WTC11 (cell line): ENCODE data around the gene CD22. TPM values are rescaled to one million over a fixed set of nuclear protein-coding genes. Genes with fewer than 3 reads are reported as not detected.

Source experiments
- ATAC-seq: fragments of 200-7000 bp; cut with Tn5 transposase; 2 replicates; pipeline ENCODE4 v1.10.0; 2021; ENCODE audit warnings: mild to moderate bottlenecking, moderate library complexity
- CTCF ChIA-PET: fragments of 300-600 bp; sonication (Branson Sonifier 250); formaldehyde crosslinking; loops from one replicate; lab custom pipeline; 2021; ENCODE audit warnings: antibody characterized with exemption; lab: Charles Lee
- POLR2A ChIA-PET: fragments of 350-600 bp; sonication (Branson Sonifier 250); formaldehyde crosslinking; loops from one replicate; lab custom pipeline; 2021; ENCODE audit warnings: antibody characterized with exemption; lab: Charles Lee
- DNase-seq: peaks from one replicate; pipeline ENCODE4 v3.0.0; 2021; ENCODE audit warnings: low spot score
- H3K27ac Mint-ChIP-seq: 2 replicates; pipeline ENCODE4 v1.8.0; 2021; ENCODE audit warnings: mixed read lengths
- H3K27me3 Mint-ChIP-seq: 2 replicates; pipeline ENCODE4 v1.8.0; 2021; ENCODE audit warnings: low read depth, mild to moderate bottlenecking, moderate library complexity, mixed read lengths
- H3K36me3 Mint-ChIP-seq: 2 replicates; pipeline ENCODE4 v1.8.0; 2021; ENCODE audit warnings: mixed read lengths
- H3K4me1 Mint-ChIP-seq: 2 replicates; pipeline ENCODE4 v1.8.0; 2022; ENCODE audit warnings: mixed read lengths
- H3K4me3 Mint-ChIP-seq: 2 replicates; pipeline ENCODE4 v1.8.0; 2021; ENCODE audit warnings: mild to moderate bottlenecking, moderate library complexity, mixed read lengths
- H3K9me3 Mint-ChIP-seq: 2 replicates; pipeline ENCODE4 v1.8.0; 2021; ENCODE audit warnings: mixed read lengths
- AFF4 ChIP-seq: sonication (generic); formaldehyde crosslinking; IDR thresholded peaks from 2 replicates; pipeline ENCODE4 v1.8.1; 2023; ENCODE audit warnings: mild to moderate bottlenecking, missing genetic modification reagents, borderline replicate concordance
- ESRRA ChIP-seq: sonication (generic); formaldehyde crosslinking; IDR thresholded peaks from 2 replicates; pipeline ENCODE4 v1.8.1; 2022; ENCODE audit warnings: mild to moderate bottlenecking, missing genetic modification reagents, borderline replicate concordance
- GTF2I ChIP-seq: fragments of 250-450 bp; sonication (Bioruptor Pico); conservative IDR thresholded peaks from 2 replicates; pipeline ENCODE4 v1.4.0; 2021; ENCODE audit warnings: mild to moderate bottlenecking
- KAT7 ChIP-seq: sonication (generic); formaldehyde crosslinking; IDR thresholded peaks from 2 replicates; pipeline ENCODE4 v1.8.1; 2023; ENCODE audit warnings: missing genetic modification reagents, mild to moderate bottlenecking, borderline replicate concordance
- MYBL2 ChIP-seq: sonication (generic); formaldehyde crosslinking; IDR thresholded peaks from 2 replicates; pipeline ENCODE4 v1.8.1; 2023; ENCODE audit warnings: mild to moderate bottlenecking, moderate library complexity, missing genetic modification reagents
- NFATC4 ChIP-seq: fragments of 250-450 bp; sonication (Bioruptor Pico); IDR thresholded peaks from 2 replicates; pipeline ENCODE4 v1.9.0; 2021; ENCODE audit warnings: mild to moderate bottlenecking
- NFYB ChIP-seq: sonication (generic); formaldehyde crosslinking; conservative IDR thresholded peaks from 2 replicates; pipeline ENCODE4 v1.8.0; 2022; ENCODE audit warnings: low read depth, missing genetic modification reagents
- NR3C1 ChIP-seq: sonication (generic); formaldehyde crosslinking; conservative IDR thresholded peaks from 2 replicates; pipeline ENCODE4 v1.8.1; 2023; ENCODE audit warnings: low read depth, mild to moderate bottlenecking, missing genetic modification reagents
- OVOL2 ChIP-seq: fragments of 250-450 bp; sonication (Bioruptor Pico); IDR thresholded peaks from 2 replicates; pipeline ENCODE4 v1.9.0; 2021; ENCODE audit warnings: mild to moderate bottlenecking, borderline replicate concordance
- PRRX2 ChIP-seq: fragments of 250-450 bp; sonication (Bioruptor Pico); IDR thresholded peaks from 2 replicates; pipeline ENCODE4 v1.8.0; 2021; ENCODE audit warnings: mild to moderate bottlenecking
- RORB ChIP-seq: fragments of 250-450 bp; sonication (Bioruptor Pico); IDR thresholded peaks from 2 replicates; pipeline ENCODE4 v1.9.0; 2021; ENCODE audit warnings: mild to moderate bottlenecking
- SMAD4 ChIP-seq: sonication (generic); formaldehyde crosslinking; IDR thresholded peaks from 2 replicates; pipeline ENCODE4 v1.8.0; 2022; ENCODE audit warnings: mild to moderate bottlenecking, missing genetic modification reagents
- ZNF121 ChIP-seq: sonication (generic); formaldehyde crosslinking; IDR thresholded peaks from 2 replicates; pipeline ENCODE4 v1.8.0; 2023; ENCODE audit warnings: missing genetic modification reagents
- ZNF138 ChIP-seq: sonication (generic); formaldehyde crosslinking; conservative IDR thresholded peaks from 2 replicates; pipeline ENCODE4 v1.8.1; 2022; ENCODE audit warnings: mild to moderate bottlenecking, moderate library complexity, missing genetic modification reagents
- ZNF396 ChIP-seq: fragments of 250-450 bp; sonication (Bioruptor Pico); IDR thresholded peaks from 2 replicates; pipeline ENCODE4 v1.8.0; 2021; ENCODE audit warnings: mild to moderate bottlenecking, moderate library complexity, borderline replicate concordance
- ZNF423 ChIP-seq: fragments of 250-450 bp; sonication (Bioruptor Pico); IDR thresholded peaks from 2 replicates; pipeline ENCODE4 v2.1.2; 2022; ENCODE audit warnings: mild to moderate bottlenecking, moderate library complexity
- ZNF671 ChIP-seq: fragments of 250-450 bp; sonication (Bioruptor Pico); IDR thresholded peaks from 2 replicates; pipeline ENCODE4 v1.8.0; 2021; ENCODE audit warnings: mild to moderate bottlenecking
- total RNA-seq: library from RNA; stranded (reverse); gene quantifications from 3 replicates; pipeline ENCODE4 v1.2.3, GENCODE V29; 2021
- TF ChIP-seq, protein P1 (sequence below): sonication (generic); formaldehyde crosslinking; IDR thresholded peaks from 2 replicates; pipeline ENCODE4 v1.8.1; 2023; ENCODE audit warnings: mild to moderate bottlenecking, moderate library complexity, missing genetic modification reagents
- TF ChIP-seq, protein P2 (sequence below): sonication (generic); formaldehyde crosslinking; conservative IDR thresholded peaks from 2 replicates; pipeline ENCODE4 v1.8.1; 2023; ENCODE audit warnings: mild to moderate bottlenecking, low read depth, missing genetic modification reagents, moderate library complexity
- TF ChIP-seq, protein P3 (sequence below): fragments of 250-450 bp; sonication (Bioruptor Pico); IDR thresholded peaks from 2 replicates; pipeline ENCODE4 v1.9.0; 2021; ENCODE audit warnings: moderate library complexity, mild to moderate bottlenecking, inconsistent platforms, borderline replicate concordance

CD22 gene
- total RNA-seq, 1 experiment from 2014 or later, result 0.28 TPM

GRCh38 chr19:35334144-35334753 lies 5.3 kb downstream of the CD22 start (continued):
- TF ChIP-seq, protein P1, sequence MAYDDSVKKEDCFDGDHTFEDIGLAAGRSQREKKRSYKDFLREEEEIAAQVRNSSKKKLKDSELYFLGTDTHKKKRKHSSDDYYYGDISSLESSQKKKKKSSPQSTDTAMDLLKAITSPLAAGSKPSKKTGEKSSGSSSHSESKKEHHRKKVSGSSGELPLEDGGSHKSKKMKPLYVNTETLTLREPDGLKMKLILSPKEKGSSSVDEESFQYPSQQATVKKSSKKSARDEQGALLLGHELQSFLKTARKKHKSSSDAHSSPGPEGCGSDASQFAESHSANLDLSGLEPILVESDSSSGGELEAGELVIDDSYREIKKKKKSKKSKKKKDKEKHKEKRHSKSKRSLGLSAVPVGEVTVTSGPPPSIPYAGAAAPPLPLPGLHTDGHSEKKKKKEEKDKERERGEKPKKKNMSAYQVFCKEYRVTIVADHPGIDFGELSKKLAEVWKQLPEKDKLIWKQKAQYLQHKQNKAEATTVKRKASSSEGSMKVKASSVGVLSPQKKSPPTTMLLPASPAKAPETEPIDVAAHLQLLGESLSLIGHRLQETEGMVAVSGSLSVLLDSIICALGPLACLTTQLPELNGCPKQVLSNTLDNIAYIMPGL (CRISPR knock-in tag), result no peak
- TF ChIP-seq NFYB (CRISPR knock-in tag) (no peak), NFATC4 (no peak)

DNA sequence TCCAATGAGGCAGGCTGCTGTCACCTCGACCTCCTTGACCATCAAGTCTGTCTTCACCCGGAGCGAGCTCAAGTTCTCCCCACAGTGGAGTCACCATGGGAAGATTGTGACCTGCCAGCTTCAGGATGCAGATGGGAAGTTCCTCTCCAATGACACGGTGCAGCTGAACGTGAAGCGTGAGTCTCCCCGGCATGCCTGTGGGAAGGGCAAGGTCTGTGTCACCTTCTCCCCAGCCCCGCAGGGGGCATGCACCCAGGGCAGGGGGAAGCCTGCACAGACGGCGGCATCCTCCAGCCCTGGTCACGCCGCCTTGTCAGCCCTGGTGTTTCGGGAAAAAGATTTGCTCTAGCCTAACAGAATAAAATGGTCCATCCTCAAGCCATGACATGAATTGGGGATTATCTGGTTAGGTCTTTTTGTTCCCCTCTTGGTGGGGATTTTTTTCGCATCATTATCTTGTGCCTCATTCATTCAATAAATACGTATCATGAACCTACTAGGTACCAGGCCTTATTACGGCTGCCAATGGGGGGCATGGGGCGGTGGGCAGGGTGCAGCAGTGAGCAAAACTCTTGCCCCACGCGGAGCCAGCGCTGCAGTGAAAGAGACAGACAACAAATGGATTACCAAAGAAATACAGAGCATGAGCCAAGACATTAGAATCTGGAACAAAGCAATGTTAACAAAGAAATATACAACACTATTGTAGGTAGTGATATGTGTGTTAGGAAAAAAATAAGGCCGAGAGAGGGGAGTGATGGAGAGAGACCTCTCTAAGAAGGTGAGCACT lies 7.4 kb downstream of the CD22 start:
- TF ChIP-seq AFF4 (no peak), RORB (no peak), OVOL2 (CRISPR knock-in tag) (no peak), NR3C1 (CRISPR knock-in tag) (no peak), ZNF423 (CRISPR knock-in tag) (no peak), ZNF671 (CRISPR knock-in tag) (no peak), ZNF121 (CRISPR knock-in tag) (no peak), NFATC4 (no peak), KAT7 (CRISPR knock-in tag) (no peak), NFYB (CRISPR knock-in tag) (no peak)
- TF ChIP-seq, all 79 proteins: peak for 0
- Mint-ChIP-seq H3K36me3 (no peaks in the 10 kb centered on the region), H3K4me3 (no peak overlapping the region), H3K4me1 (0 out of 2 replicates have a peak, but pooled peaks cover 3% of the 10 kb centered on the region), H3K27me3 (no peaks in the 10 kb centered on the region; the same call in 1 of the 2 replicates), H3K27ac (no peak overlapping the region), H3K9me3 (no peaks in the 10 kb centered on the region)
- DNase-seq, result no peak
- no peak for ATAC-seq
- CTCF ChIA-PET, result interaction anchor here (1.1 kb wide), 1 partner anchor 16 kb away, joined by 4 read pairs; no protein-coding TSS in a partner anchor
- POLR2A ChIA-PET, result no interaction called here

- POLR2A ChIA-PET, result no interaction called here
- no peaks in the 10 kb centered on the region for H3K9me3 Mint-ChIP-seq
- H3K4me3 Mint-ChIP-seq, result no peak overlapping the region
- CTCF ChIA-PET, result interaction anchor here (1.1 kb wide), 1 partner anchor 15 kb away, joined by 4 read pairs; no protein-coding TSS in a partner anchor
- H3K27ac Mint-ChIP-seq, result peak overlapping the region; percentile 41; the same call in 1 of the 2 replicates
- ATAC-seq (no peak), DNase-seq (no peak)
- H3K36me3 Mint-ChIP-seq, result no peaks in the 10 kb centered on the region
- H3K27me3 Mint-ChIP-seq, result no peaks in the 10 kb centered on the region; the same call in 1 of the 2 replicates
- 0 out of 2 replicates have a peak, but pooled peaks cover 3% of the 10 kb centered on the region for H3K4me1 Mint-ChIP-seq
- no peak for TF ChIP-seq MYBL2 (CRISPR knock-in tag)
- no peak for TF ChIP-seq GTF2I
- TF ChIP-seq ZNF396, result no peak
- no peak for TF ChIP-seq NFYB (CRISPR knock-in tag)
- TF ChIP-seq PRRX2 (CRISPR knock-in tag), result no peak
- TF ChIP-seq SMAD4 (CRISPR knock-in tag), result no peak
- no peak for TF ChIP-seq ESRRA (CRISPR knock-in tag)
- TF ChIP-seq, protein P2, sequence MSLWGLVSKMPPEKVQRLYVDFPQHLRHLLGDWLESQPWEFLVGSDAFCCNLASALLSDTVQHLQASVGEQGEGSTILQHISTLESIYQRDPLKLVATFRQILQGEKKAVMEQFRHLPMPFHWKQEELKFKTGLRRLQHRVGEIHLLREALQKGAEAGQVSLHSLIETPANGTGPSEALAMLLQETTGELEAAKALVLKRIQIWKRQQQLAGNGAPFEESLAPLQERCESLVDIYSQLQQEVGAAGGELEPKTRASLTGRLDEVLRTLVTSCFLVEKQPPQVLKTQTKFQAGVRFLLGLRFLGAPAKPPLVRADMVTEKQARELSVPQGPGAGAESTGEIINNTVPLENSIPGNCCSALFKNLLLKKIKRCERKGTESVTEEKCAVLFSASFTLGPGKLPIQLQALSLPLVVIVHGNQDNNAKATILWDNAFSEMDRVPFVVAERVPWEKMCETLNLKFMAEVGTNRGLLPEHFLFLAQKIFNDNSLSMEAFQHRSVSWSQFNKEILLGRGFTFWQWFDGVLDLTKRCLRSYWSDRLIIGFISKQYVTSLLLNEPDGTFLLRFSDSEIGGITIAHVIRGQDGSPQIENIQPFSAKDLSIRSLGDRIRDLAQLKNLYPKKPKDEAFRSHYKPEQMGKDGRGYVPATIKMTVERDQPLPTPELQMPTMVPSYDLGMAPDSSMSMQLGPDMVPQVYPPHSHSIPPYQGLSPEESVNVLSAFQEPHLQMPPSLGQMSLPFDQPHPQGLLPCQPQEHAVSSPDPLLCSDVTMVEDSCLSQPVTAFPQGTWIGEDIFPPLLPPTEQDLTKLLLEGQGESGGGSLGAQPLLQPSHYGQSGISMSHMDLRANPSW (CRISPR knock-in tag), result no peak
- TF ChIP-seq RORB, result no peak
- TF ChIP-seq ZNF138 (CRISPR knock-in tag), result no peak
- TF ChIP-seq, protein P3, sequence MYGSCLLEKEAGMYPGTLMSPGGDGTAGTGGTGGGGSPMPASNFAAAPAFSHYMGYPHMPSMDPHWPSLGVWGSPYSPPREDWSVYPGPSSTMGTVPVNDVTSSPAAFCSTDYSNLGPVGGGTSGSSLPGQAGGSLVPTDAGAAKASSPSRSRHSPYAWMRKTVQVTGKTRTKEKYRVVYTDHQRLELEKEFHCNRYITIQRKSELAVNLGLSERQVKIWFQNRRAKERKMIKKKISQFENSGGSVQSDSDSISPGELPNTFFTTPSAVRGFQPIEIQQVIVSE, result no peak
Observed at GRCh38 chr19:35337097-35337983, 8.4 kb downstream of the CD22 start.
